GM23338 (cell line): ENCODE measurements around the gene NFIA. TPM values are rescaled to one million over a fixed set of nuclear protein-coding genes. Genes with fewer than 3 reads are reported as not detected.

Source experiments
- ATAC-seq: fragments of 200-7000 bp; cut with Tn5 transposase; 3 replicates; pipeline ENCODE4 v1.9.1; 2020
- DNase-seq: peaks from one replicate; pipeline ENCODE4 v3.0.0-alpha.2; 2015; ENCODE audit warnings: low spot score
- H2AFZ ChIP-seq: fragments of 200-600 bp; sonication (generic); 2 replicates; pipeline ENCODE4 v1.8.0; 2016; ENCODE audit warnings: antibody characterized with exemption, mild to moderate bottlenecking, moderate library complexity
- H3F3A ChIP-seq: fragments of 200-600 bp; sonication (generic); replicated peaks from 2 replicates; pipeline ENCODE4 v1.8.0; 2017; ENCODE audit warnings: antibody characterized with exemption, mixed run types, low read depth
- H3K27ac ChIP-seq: fragments of 200-600 bp; sonication (generic); 2 replicates; pipeline ENCODE4 v1.6.1; 2016; ENCODE audit warnings: low read depth
- H3K27me3 ChIP-seq: fragments of 200-600 bp; sonication (generic); 2 replicates; pipeline ENCODE4 v1.8.0; 2016; ENCODE audit warnings: mild to moderate bottlenecking, mixed run types, moderate library complexity; ENCODE audit not compliant: insufficient read depth
- H3K36me3 ChIP-seq: fragments of 200-600 bp; sonication (generic); 2 replicates; pipeline ENCODE4 v1.8.0; 2016; ENCODE audit warnings: mild to moderate bottlenecking; ENCODE audit not compliant: insufficient read depth
- H3K4me1 ChIP-seq: fragments of 200-600 bp; sonication (generic); 2 replicates; pipeline ENCODE4 v1.8.0; 2016; ENCODE audit warnings: mild to moderate bottlenecking, moderate library complexity; ENCODE audit not compliant: insufficient read depth
- H3K4me2 ChIP-seq: fragments of 200-600 bp; sonication (generic); 2 replicates; pipeline ENCODE4 v1.7.1; 2017; ENCODE audit warnings: mixed run types
- H3K4me3 ChIP-seq: fragments of 200-600 bp; sonication (generic); 2 replicates; pipeline ENCODE4 v1.6.1; 2016; ENCODE audit warnings: mixed run types
- H3K79me2 ChIP-seq: fragments of 200-600 bp; sonication (generic); replicated peaks from 2 replicates; pipeline ENCODE4 v1.8.0; 2017; ENCODE audit warnings: mild to moderate bottlenecking; ENCODE audit not compliant: insufficient read depth
- H3K9me2 ChIP-seq: fragments of 200-600 bp; sonication (generic); 2 replicates; pipeline ENCODE4 v1.8.0; 2017; ENCODE audit not compliant: insufficient read depth
- H4K20me1 ChIP-seq: fragments of 200-600 bp; sonication (generic); replicated peaks from 2 replicates; pipeline ENCODE4 v1.8.0; 2017; ENCODE audit warnings: mild to moderate bottlenecking; ENCODE audit not compliant: insufficient read depth
- H3K27ac Mint-ChIP-seq: 2 replicates; pipeline ENCODE4 v1.8.0; 2020; ENCODE audit warnings: inconsistent platforms, mild to moderate bottlenecking, moderate library complexity, mixed read lengths
- H3K27me3 Mint-ChIP-seq: 3 replicates; pipeline ENCODE4 v1.8.0; 2022; ENCODE audit warnings: low read depth, mild to moderate bottlenecking, moderate library complexity, mixed read lengths, inconsistent platforms; ENCODE audit not compliant: insufficient read depth, poor library complexity
- H3K36me3 Mint-ChIP-seq: 3 replicates; pipeline ENCODE4 v1.8.0; 2021; ENCODE audit warnings: low read depth, mild to moderate bottlenecking, inconsistent platforms, moderate library complexity, mixed read lengths
- H3K4me1 Mint-ChIP-seq: 3 replicates; pipeline ENCODE4 v1.8.0; 2020; ENCODE audit warnings: mild to moderate bottlenecking, inconsistent platforms, mixed read lengths
- H3K4me3 Mint-ChIP-seq: 3 replicates; pipeline ENCODE4 v1.8.0; 2021; ENCODE audit warnings: moderate library complexity, mild to moderate bottlenecking, inconsistent platforms, mixed read lengths
- H3K9me3 Mint-ChIP-seq: 3 replicates; pipeline ENCODE4 v1.8.0; 2020; ENCODE audit warnings: moderate library complexity, mild to moderate bottlenecking, inconsistent platforms, mixed read lengths
- EZH2phosphoT487 ChIP-seq: fragments of 200-600 bp; sonication (generic); IDR thresholded peaks from one replicate; pipeline ENCODE4 v1.8.1; 2018; ENCODE audit warnings: antibody characterized with exemption; ENCODE audit not compliant: unreplicated experiment
- JUNB ChIP-seq: IDR thresholded peaks from one replicate; pipeline ENCODE4 v1.6.1; 2016; ENCODE audit warnings: antibody characterized with exemption; ENCODE audit not compliant: unreplicated experiment
- POLR2AphosphoS5 ChIP-seq: IDR thresholded peaks from 2 replicates; pipeline ENCODE4 v1.6.1; 2016; ENCODE audit warnings: antibody characterized with exemption, low read depth
- STAT1 ChIP-seq: IDR thresholded peaks from one replicate; pipeline ENCODE4 v1.6.1; 2016; ENCODE audit warnings: antibody characterized with exemption; ENCODE audit not compliant: unreplicated experiment
- ZNF114 ChIP-seq: fragments of 250-450 bp; sonication (Bioruptor Pico); IDR thresholded peaks from 2 replicates; pipeline ENCODE4 v1.5.0; 2020; ENCODE audit warnings: mild to moderate bottlenecking, moderate library complexity
- ZNF331 ChIP-seq: fragments of 250-450 bp; sonication (Bioruptor Pico); IDR thresholded peaks from 2 replicates; pipeline ENCODE4 v1.5.0; 2020; ENCODE audit warnings: low read depth, mild to moderate bottlenecking, moderate library complexity
- polyA plus RNA-seq: library from polyadenylated mRNA; unstranded; fragments of >200 nt; fragmentation: Nextera tagmentation; extraction: Ambion mirVana; gene quantifications from 2 replicates; pipeline ENCODE4 v1.2.1, GENCODE V29; 2016
- total RNA-seq: library from RNA; depleted of rRNA; stranded (reverse); fragments of >200 nt; shearing (Covaris generic); gene quantifications from 2 replicates; pipeline ENCODE4 v1.2.3, GENCODE V29; 2014
- TF ChIP-seq, protein P1 (sequence below), 2 experiments: fragments of 200-600 bp in 1 of 2; sonication (generic) in 1 of 2; conservative IDR thresholded peaks; 2 replicates each; pipeline versions ENCODE4 v1.5.1 to v1.6.1; 2016 to 2017; ENCODE audit warnings: antibody characterized with exemption in 2 of 2, low read depth in 2 of 2, mild to moderate bottlenecking in 2 of 2, moderate library complexity in 1 of 2
- TF ChIP-seq, protein P2 (sequence below): IDR thresholded peaks from 2 replicates; pipeline ENCODE4 v1.6.1; 2016; ENCODE audit warnings: antibody characterized with exemption
- TF ChIP-seq, protein P3 (sequence below): IDR thresholded peaks from one replicate; pipeline ENCODE4 v1.6.1; 2018; ENCODE audit warnings: antibody characterized with exemption; ENCODE audit not compliant: unreplicated experiment

NFIA gene
- total and polyA plus RNA-seq, 2 experiments from 2014 or later = 0.97 to 2.3 TPM

DNA sequence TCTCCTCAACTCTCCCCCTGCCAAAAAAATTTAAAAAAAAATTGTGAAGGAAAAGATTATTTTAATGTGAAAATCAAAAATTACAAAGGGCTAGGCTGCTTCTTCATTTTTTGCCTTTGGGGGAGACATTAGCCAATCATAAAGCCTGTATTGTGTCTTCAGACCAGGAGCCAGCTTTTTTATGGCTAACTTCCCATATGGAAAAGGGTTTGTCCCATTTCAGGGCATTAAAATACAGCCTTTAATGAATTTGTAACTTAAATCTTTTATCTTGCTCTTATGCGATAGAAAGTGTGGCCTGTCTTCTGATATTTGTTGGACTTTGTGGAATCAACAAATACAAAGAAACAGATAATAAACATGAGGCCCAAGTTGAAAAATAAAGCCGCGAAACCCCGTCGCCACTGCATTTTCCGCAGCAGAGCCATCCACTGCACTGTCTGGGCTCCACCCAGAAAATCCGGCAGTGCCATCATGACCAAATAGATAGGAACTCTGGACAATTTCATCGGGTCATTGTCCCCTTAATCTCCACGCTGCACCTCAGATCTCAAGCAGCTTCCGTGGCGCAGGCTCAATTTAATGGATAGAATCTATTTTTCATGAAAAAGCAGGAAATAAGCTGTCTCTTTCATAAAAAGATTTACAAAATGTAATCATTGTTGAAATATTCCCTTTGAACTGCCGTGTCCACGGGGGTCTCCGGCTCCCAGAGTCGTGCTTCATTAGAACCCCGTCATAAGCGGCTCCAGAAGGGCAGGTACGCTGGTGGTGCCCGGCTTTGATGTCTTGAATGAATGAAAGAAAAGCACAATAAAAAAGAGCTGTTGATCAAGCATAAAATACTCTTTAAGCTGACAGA is 365.0 kb downstream of the NFIA start (continued):
- no peak for TF ChIP-seq JUNB
- no peak for TF ChIP-seq POLR2AphosphoS5
- TF ChIP-seq, protein P1, sequence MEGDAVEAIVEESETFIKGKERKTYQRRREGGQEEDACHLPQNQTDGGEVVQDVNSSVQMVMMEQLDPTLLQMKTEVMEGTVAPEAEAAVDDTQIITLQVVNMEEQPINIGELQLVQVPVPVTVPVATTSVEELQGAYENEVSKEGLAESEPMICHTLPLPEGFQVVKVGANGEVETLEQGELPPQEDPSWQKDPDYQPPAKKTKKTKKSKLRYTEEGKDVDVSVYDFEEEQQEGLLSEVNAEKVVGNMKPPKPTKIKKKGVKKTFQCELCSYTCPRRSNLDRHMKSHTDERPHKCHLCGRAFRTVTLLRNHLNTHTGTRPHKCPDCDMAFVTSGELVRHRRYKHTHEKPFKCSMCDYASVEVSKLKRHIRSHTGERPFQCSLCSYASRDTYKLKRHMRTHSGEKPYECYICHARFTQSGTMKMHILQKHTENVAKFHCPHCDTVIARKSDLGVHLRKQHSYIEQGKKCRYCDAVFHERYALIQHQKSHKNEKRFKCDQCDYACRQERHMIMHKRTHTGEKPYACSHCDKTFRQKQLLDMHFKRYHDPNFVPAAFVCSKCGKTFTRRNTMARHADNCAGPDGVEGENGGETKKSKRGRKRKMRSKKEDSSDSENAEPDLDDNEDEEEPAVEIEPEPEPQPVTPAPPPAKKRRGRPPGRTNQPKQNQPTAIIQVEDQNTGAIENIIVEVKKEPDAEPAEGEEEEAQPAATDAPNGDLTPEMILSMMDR (conservative IDR thresholded peaks at IDR 0.05; ENCODE audit: low read depth in 2 of 2) = no peak
- TF ChIP-seq ZNF114 = no peak

DNA sequence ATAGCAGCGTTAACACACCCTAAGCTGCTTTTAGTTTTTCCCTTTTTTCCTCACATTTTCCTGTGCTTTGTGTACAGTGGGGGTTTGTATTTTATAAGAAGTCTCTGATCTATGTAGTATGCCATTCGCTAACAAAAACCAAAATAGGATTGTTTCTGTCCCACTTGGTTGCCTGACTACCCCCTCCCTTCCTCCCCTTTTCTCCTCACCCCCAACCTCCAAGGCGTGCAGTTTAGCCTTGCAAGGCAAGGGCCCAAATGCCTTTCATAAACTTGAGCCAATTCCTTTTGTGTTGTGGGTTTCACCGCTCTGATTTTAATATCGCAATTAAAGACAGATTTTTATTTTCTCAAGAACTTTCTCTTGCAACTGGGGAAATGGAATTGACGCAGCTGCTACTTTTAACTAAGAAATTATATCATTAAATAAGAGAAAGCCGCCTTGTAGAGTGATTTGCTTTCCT is 365.6 kb downstream of the NFIA start:
- Histone ChIP-seq H3K4me3 (no peak overlapping the region), H3F3A (no peaks in the 10 kb centered on the region), H4K20me1 (no peaks in the 10 kb centered on the region), H3K27me3 (no peaks in the 10 kb centered on the region), H3K36me3 (no peaks in the 10 kb centered on the region), H3K4me2 (no peak overlapping the region), H3K9me2 (no peaks in the 10 kb centered on the region), H2AFZ (no peak overlapping the region), H3K4me1 (peaks cover 15% of the 10 kb centered on the region), H3K79me2 (no peaks in the 10 kb centered on the region), H3K27ac (no peak overlapping the region)
- no peaks in the 10 kb centered on the region for H3K9me3 Mint-ChIP-seq
- ATAC-seq (no peak), DNase-seq (no peak)
- peaks cover 37% of the 10 kb centered on the region for H3K4me1 Mint-ChIP-seq
- H3K36me3 Mint-ChIP-seq = no peaks in the 10 kb centered on the region
- no peak overlapping the region for H3K27ac Mint-ChIP-seq
- H3K27me3 Mint-ChIP-seq = peaks cover 2% of the 10 kb centered on the region
- no peak overlapping the region for H3K4me3 Mint-ChIP-seq
- TF ChIP-seq POLR2AphosphoS5 (no peak), STAT1 (no peak), JUNB (no peak), ZNF114 (no peak), ZNF331 (CRISPR knock-in tag) (no peak), EZH2phosphoT487 (no peak)
- TF ChIP-seq, protein P2, sequence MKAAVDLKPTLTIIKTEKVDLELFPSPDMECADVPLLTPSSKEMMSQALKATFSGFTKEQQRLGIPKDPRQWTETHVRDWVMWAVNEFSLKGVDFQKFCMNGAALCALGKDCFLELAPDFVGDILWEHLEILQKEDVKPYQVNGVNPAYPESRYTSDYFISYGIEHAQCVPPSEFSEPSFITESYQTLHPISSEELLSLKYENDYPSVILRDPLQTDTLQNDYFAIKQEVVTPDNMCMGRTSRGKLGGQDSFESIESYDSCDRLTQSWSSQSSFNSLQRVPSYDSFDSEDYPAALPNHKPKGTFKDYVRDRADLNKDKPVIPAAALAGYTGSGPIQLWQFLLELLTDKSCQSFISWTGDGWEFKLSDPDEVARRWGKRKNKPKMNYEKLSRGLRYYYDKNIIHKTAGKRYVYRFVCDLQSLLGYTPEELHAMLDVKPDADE = no peak
- TF ChIP-seq, protein P1 (conservative IDR thresholded peaks at IDR 0.05; ENCODE audit: low read depth in 2 of 2) = no peak
- TF ChIP-seq, protein P3, sequence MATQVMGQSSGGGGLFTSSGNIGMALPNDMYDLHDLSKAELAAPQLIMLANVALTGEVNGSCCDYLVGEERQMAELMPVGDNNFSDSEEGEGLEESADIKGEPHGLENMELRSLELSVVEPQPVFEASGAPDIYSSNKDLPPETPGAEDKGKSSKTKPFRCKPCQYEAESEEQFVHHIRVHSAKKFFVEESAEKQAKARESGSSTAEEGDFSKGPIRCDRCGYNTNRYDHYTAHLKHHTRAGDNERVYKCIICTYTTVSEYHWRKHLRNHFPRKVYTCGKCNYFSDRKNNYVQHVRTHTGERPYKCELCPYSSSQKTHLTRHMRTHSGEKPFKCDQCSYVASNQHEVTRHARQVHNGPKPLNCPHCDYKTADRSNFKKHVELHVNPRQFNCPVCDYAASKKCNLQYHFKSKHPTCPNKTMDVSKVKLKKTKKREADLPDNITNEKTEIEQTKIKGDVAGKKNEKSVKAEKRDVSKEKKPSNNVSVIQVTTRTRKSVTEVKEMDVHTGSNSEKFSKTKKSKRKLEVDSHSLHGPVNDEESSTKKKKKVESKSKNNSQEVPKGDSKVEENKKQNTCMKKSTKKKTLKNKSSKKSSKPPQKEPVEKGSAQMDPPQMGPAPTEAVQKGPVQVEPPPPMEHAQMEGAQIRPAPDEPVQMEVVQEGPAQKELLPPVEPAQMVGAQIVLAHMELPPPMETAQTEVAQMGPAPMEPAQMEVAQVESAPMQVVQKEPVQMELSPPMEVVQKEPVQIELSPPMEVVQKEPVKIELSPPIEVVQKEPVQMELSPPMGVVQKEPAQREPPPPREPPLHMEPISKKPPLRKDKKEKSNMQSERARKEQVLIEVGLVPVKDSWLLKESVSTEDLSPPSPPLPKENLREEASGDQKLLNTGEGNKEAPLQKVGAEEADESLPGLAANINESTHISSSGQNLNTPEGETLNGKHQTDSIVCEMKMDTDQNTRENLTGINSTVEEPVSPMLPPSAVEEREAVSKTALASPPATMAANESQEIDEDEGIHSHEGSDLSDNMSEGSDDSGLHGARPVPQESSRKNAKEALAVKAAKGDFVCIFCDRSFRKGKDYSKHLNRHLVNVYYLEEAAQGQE = no peak
